Heart right ventricle (tissue), 16 donors: ENCODE measurements around the gene CAVIN2. TPM values are rescaled to one million over a fixed set of nuclear protein-coding genes. Genes with fewer than 3 reads are reported as not detected.

Experiments used
- ATAC-seq, 8 donors: fragments of 200-7000 bp; cut with Tn5 transposase; one replicate each; pipeline ENCODE4 v1.9.1; 2020; ENCODE audit warnings: mild to moderate bottlenecking in 8 of 8, moderate library complexity in 8 of 8, moderate number of reproducible peaks in 1 of 8
- DNase-seq, 2 donors: peaks; one replicate each; pipeline ENCODE4 v3.0.0-alpha.2; 2020
- H3K27ac ChIP-seq, 10 donors: fragments of 200-600 bp; sonication (generic) in 2 of 10; one replicate each; pipeline versions ENCODE4 v1.5.0 to v1.8.0; 2020 to 2022; ENCODE audit warnings: mild to moderate bottlenecking in 3 of 10
- H3K27me3 ChIP-seq, 7 donors: fragments of 200-600 bp; one replicate each; pipeline ENCODE4 v1.8.0; 2021 to 2022; ENCODE audit warnings: mild to moderate bottlenecking in 2 of 7
- H3K36me3 ChIP-seq, 9 donors: fragments of 200-600 bp; sonication (generic) in 1 of 9; one replicate each; pipeline versions ENCODE4 v1.5.0 to v1.8.0; 2020 to 2022; ENCODE audit warnings: mild to moderate bottlenecking in 2 of 9
- H3K4me1 ChIP-seq, 9 donors: fragments of 200-600 bp; sonication (generic) in 1 of 9; one replicate each; pipeline versions ENCODE4 v1.5.0 to v1.8.0; 2020 to 2022; ENCODE audit warnings: mild to moderate bottlenecking in 4 of 9
- H3K4me3 ChIP-seq, 10 donors: fragments of 200-600 bp; sonication (generic) in 2 of 10; one replicate each; pipeline versions ENCODE4 v1.5.0 to v1.8.0; 2020 to 2022; ENCODE audit warnings: mild to moderate bottlenecking in 7 of 10, moderate library complexity in 2 of 10
- H3K9me3 ChIP-seq, 11 donors: fragments of 200-600 bp in 10 of 11; sonication (generic) in 2 of 11; one replicate each; pipeline versions ENCODE4 v1.5.0 to v1.8.0; 2013 to 2022; ENCODE audit warnings: mild to moderate bottlenecking in 2 of 11, control low read depth in 1 of 11, moderate library complexity in 1 of 11
- CTCF ChIP-seq, 9 donors: fragments of 200-600 bp; sonication (generic) in 2 of 9; IDR thresholded peaks; one replicate each; pipeline versions ENCODE4 v1.5.0 to v1.8.0; 2021 to 2022; ENCODE audit warnings: antibody characterized with exemption in 9 of 9, mild to moderate bottlenecking in 5 of 9, moderate library complexity in 1 of 9
- WGBS, 2 donors: extraction: QIAGEN DNeasy Blood & Tissue Kit; methylation state at CpG; one replicate each; pipeline ENCODE4 v1.1.7; 2013; ENCODE audit warnings: inconsistent platforms in 1 of 2; 5-methylcytosine and 5-hydroxymethylcytosine counted together
- intact Hi-C, 10 donors: fragments of 100-400 bp; cut with DNase I; formaldehyde crosslinking; loops; one replicate each; pipeline versions ENCODE4 v1.11.1 to v1.14.2; 2022
- polyA plus RNA-seq, 2 donors: library from polyadenylated mRNA; stranded (reverse); fragments of 200-250 nt; gene quantifications; one replicate each; pipeline ENCODE4 v1.2.3, GENCODE V29; 2013
- total RNA-seq, 10 donors: library from RNA; stranded (reverse); fragmentation: NEBNext Ultra II Directional in 3 of 10; extraction: Animal tissue kit (Norgen Biotek cat#: 25700) in 3 of 10; gene quantifications; one replicate each; pipeline versions ENCODE4 v1.2.1 to v1.2.4, GENCODE V29; 2021 to 2023
- donor health status: Arrhythmogenic right ventricular cardiomyopathy.
- donor health status: ischemic (EF 13 %, LVEDD 7.1; RV severe dilation, severe dysfunction).
- donor health status: healthy with polysubstance abuse.
- donor health status: DM: no; HTN: yes; CAD: no.
- donor health status: DM: no; HTN: no; CAD: no.
- donor health status: ischemic (EF 25% LVEDD 6.9; RV normal size, moderate dysfunction).
- donor health status: ischemic (EF 25% LVEDD 5.7; RV mildly dilated, moderate dysfunction).
- donor health status: healthy.
- donor health status: DM: yes; HTN: yes; CAD: no.
- donor health status: Ischemic cardiomyopathy.
- donor health status: ischemic (EF 35%, LVEDD 5.7; RV mildly dilated, moderate dysfunction).
- donor health status: nonischemic (EF 11% LVEDD 7.7; RV severe dilation, severe dysfunction).
- donor health status: DM: yes; HTN: yes; CAD: no.
- donor health status: PGD.
- donor health status: ischemic (EF 29% LVEDD 5.4; RV normal size, mild dysfunction).
- donor health status: nonischemic (EF 23%, LVEDD 6.1; RV moderate dilation, normal function).

The CAVIN2 gene
- total and polyA plus RNA-seq, 12 donors: 31.5 to 126 (median 91.3) TPM

GRCh38 chr2:191894681-191895147, 47.8 kb upstream of the CAVIN2 start:
- peaks cover 0 to 29% (median 0%) of the 10 kb centered on the region in 9 donors for H3K4me1 ChIP-seq
- no peak for TF ChIP-seq CTCF (IDR thresholded peaks at IDR 0.05)
- no peak overlapping the region for H3K4me3 ChIP-seq
- intact Hi-C loops: loop anchor here in 1 of 10 donors (10.0 kb wide), 1 partner anchor 270 kb away; no protein-coding TSS in a partner anchor
- H3K9me3 ChIP-seq: peaks cover 0 to 9% (median 0%) of the 10 kb centered on the region in 11 donors
- 57 to 64% methylated on average over 3 of the region's 3 CpGs for WGBS, 2 donors
- H3K27me3 ChIP-seq: no peaks in the 10 kb centered on the region
- H3K36me3 ChIP-seq: no peaks in the 10 kb centered on the region
- ATAC-seq (no peak), DNase-seq (no peak)
- peak overlapping the region in 1 of 10 donors; percentile 5 for H3K27ac ChIP-seq

- TF ChIP-seq CTCF (IDR thresholded peaks at IDR 0.05): no peak
- intact Hi-C loops: loop anchor here in 1 of 10 donors (10.0 kb wide), 1 partner anchor 272 kb away; no protein-coding TSS in a partner anchor
- H3K27ac ChIP-seq: no peak overlapping the region
- no peaks in the 10 kb centered on the region for H3K36me3 ChIP-seq
- peaks cover 0 to 24% (median 0%) of the 10 kb centered on the region in 9 donors for H3K4me1 ChIP-seq
- H3K4me3 ChIP-seq: no peak overlapping the region
- WGBS, 2 donors: 83 to 89% methylated on average over 3 of the region's 3 CpGs
- DNase-seq: no peak
- peaks cover 0 to 9% (median 0%) of the 10 kb centered on the region in 11 donors for H3K9me3 ChIP-seq
- no peaks in the 10 kb centered on the region for H3K27me3 ChIP-seq
- peak in 1 of 8 donors; percentile 37 for ATAC-seq
Measured at GRCh38 chr2:191892391-191892790, 45.5 kb upstream of the CAVIN2 start.

GRCh38 chr2:191891656-191892055, 44.8 kb upstream of the CAVIN2 start:
- intact Hi-C loops: loop anchor here in 1 of 10 donors (10.0 kb wide), 1 partner anchor 273 kb away; no protein-coding TSS in a partner anchor
- H3K9me3 ChIP-seq: peaks cover 0 to 9% (median 0%) of the 10 kb centered on the region in 11 donors
- 83 to 84% methylated on average over 5 of the region's 5 CpGs for WGBS, 2 donors
- peaks cover 0 to 24% (median 0%) of the 10 kb centered on the region in 9 donors for H3K4me1 ChIP-seq
- H3K27me3 ChIP-seq: no peaks in the 10 kb centered on the region
- H3K36me3 ChIP-seq: no peaks in the 10 kb centered on the region
- H3K4me3 ChIP-seq: no peak overlapping the region
- no peak overlapping the region for H3K27ac ChIP-seq
- ATAC-seq (no peak), DNase-seq (no peak)
- TF ChIP-seq CTCF (IDR thresholded peaks at IDR 0.05): no peak

GRCh38 chr2:191889931-191890330, 43.0 kb upstream of the CAVIN2 start:
- ATAC-seq (no peak), DNase-seq (no peak)
- Histone ChIP-seq H3K27me3 (no peaks in the 10 kb centered on the region), H3K9me3 (peaks cover 0 to 9% (median 0%) of the 10 kb centered on the region in 11 donors), H3K4me1 (peaks cover 0 to 14% (median 6%) of the 10 kb centered on the region in 9 donors), H3K4me3 (no peak overlapping the region), H3K27ac (no peak overlapping the region), H3K36me3 (no peaks in the 10 kb centered on the region)
- TF ChIP-seq CTCF (IDR thresholded peaks at IDR 0.05): no peak
- intact Hi-C loops: loop anchor here in 1 of 10 donors (10.0 kb wide), 1 partner anchor 275 kb away; no protein-coding TSS in a partner anchor
- WGBS, 2 donors: 93 to 95% methylated on average over 2 of the region's 2 CpGs
